Neural cell (in vitro differentiated cells): ENCODE data around the gene NKAIN4. TPM values are rescaled to one million over a fixed set of nuclear protein-coding genes. Genes with fewer than 3 reads are reported as not detected.

ENCODE experiments used
- H2AFZ ChIP-seq: fragments of 200-600, 300-800 bp; sonication (generic), shearing (Covaris generic); 2 replicates; pipeline ENCODE4 v1.6.0; 2014; ENCODE audit warnings: low read depth, mild to moderate bottlenecking, antibody characterized with exemption, low read length, moderate library complexity
- H3F3A ChIP-seq: fragments of 200-600 bp; shearing (Covaris generic); 2 replicates; pipeline ENCODE4 v1.6.1; 2016; ENCODE audit warnings: mild to moderate bottlenecking, moderate library complexity, mixed read lengths, antibody characterized with exemption, low read length; ENCODE audit not compliant: insufficient read depth, poor library complexity, severe bottlenecking
- H3K27ac ChIP-seq: fragments of 200-600, 300-800 bp; sonication (generic), shearing (Covaris generic); 2 replicates; pipeline ENCODE4 v1.5.1; 2014; ENCODE audit warnings: mild to moderate bottlenecking, low read length, moderate library complexity
- H3K27me3 ChIP-seq: fragments of 300-800, 200-600 bp; sonication (generic), shearing (Covaris generic); 2 replicates; pipeline ENCODE4 v1.6.0; 2014; ENCODE audit warnings: mild to moderate bottlenecking, low read depth, low read length, moderate library complexity; ENCODE audit not compliant: insufficient read depth
- H3K36me3 ChIP-seq: fragments of 300-800, 200-600 bp; sonication (generic), shearing (Covaris generic); 2 replicates; pipeline ENCODE4 v1.5.1; 2014; ENCODE audit warnings: mild to moderate bottlenecking, antibody characterized with exemption, low read length, moderate library complexity; ENCODE audit not compliant: insufficient read depth
- H3K4me2 ChIP-seq: fragments of 300-800, 200-600 bp; sonication (generic), shearing (Covaris generic); 2 replicates; pipeline ENCODE4 v1.6.0; 2014; ENCODE audit warnings: mild to moderate bottlenecking, low read length
- H3K4me3 ChIP-seq: fragments of 300-800, 200-600 bp; sonication (generic), shearing (Covaris generic); 2 replicates; pipeline ENCODE4 v1.5.1; 2014; ENCODE audit warnings: mild to moderate bottlenecking, low read length, moderate library complexity
- H3K79me2 ChIP-seq: fragments of 200-600 bp; shearing (Covaris generic); replicated peaks from 2 replicates; pipeline ENCODE4 v1.6.0; 2014; ENCODE audit warnings: mild to moderate bottlenecking, low read length, moderate library complexity; ENCODE audit not compliant: insufficient read depth
- H3K9ac ChIP-seq: fragments of 300-800, 200-600 bp; sonication (generic), shearing (Covaris generic); 2 replicates; pipeline ENCODE4 v1.6.1; 2016; ENCODE audit warnings: mild to moderate bottlenecking, low read length, mixed read lengths
- H3K9me2 ChIP-seq: fragments of 200-600 bp; shearing (Covaris generic); 2 replicates; pipeline ENCODE4 v1.6.1; 2016; ENCODE audit warnings: mild to moderate bottlenecking, low read length, mixed read lengths; ENCODE audit not compliant: insufficient read depth
- H3K9me3 ChIP-seq: fragments of 200-600, 300-800 bp; sonication (generic), shearing (Covaris generic); 2 replicates; pipeline ENCODE4 v1.6.1; 2016; ENCODE audit warnings: mild to moderate bottlenecking, mixed run types, low read length, moderate library complexity, mixed read lengths
- H4K20me1 ChIP-seq: fragments of 200-600 bp; shearing (Covaris generic); 2 replicates; pipeline ENCODE4 v1.6.1; 2016; ENCODE audit warnings: mild to moderate bottlenecking, mixed run types; ENCODE audit not compliant: insufficient read depth
- EP300 ChIP-seq: fragments of 450-650 bp; conservative IDR thresholded peaks from 2 replicates; pipeline ENCODE4 v1.6.1; 2014; ENCODE audit warnings: antibody characterized with exemption, mild to moderate bottlenecking, moderate library complexity; ENCODE audit not compliant: poor library complexity, severe bottlenecking
- EZH2 ChIP-seq: fragments of 200-600, 300-800 bp; shearing (Covaris generic), sonication (generic); IDR thresholded peaks from 2 replicates; pipeline ENCODE4 v1.6.1; 2014; ENCODE audit warnings: antibody characterized with exemption, low read length, borderline replicate concordance, mild to moderate bottlenecking; ENCODE audit not compliant: insufficient read depth, poor library complexity, severe bottlenecking
- MXI1 ChIP-seq: fragments of 450-650 bp; conservative IDR thresholded peaks from 2 replicates; pipeline ENCODE4 v1.6.1; 2014; ENCODE audit warnings: antibody characterized with exemption, mild to moderate bottlenecking; ENCODE audit not compliant: poor library complexity, severe bottlenecking
- POLR2AphosphoS5 ChIP-seq: IDR thresholded peaks from 2 replicates; pipeline ENCODE4 v1.6.1; 2012
- RAD21 ChIP-seq: fragments of 450-650 bp; conservative IDR thresholded peaks from 2 replicates; pipeline ENCODE4 v1.6.1; 2014; ENCODE audit warnings: antibody characterized with exemption, mild to moderate bottlenecking, moderate library complexity
- SMC3 ChIP-seq: fragments of 450-650 bp; conservative IDR thresholded peaks from 2 replicates; pipeline ENCODE4 v1.6.1; 2014; ENCODE audit warnings: antibody characterized with exemption, mild to moderate bottlenecking, moderate library complexity; ENCODE audit not compliant: poor library complexity
- TAF1 ChIP-seq: IDR thresholded peaks from 2 replicates; pipeline ENCODE4 v1.6.1; 2012; ENCODE audit warnings: low read depth
- polyA plus RNA-seq: library from polyadenylated mRNA; depleted of rRNA; stranded (reverse); fragments of >200 nt; gene quantifications from 2 replicates; pipeline ENCODE4 v1.2.3, GENCODE V29; 2014
- TF ChIP-seq, protein P1 (sequence below): fragments of 450-650 bp; IDR thresholded peaks from 2 replicates; pipeline ENCODE4 v1.5.1; 2014; ENCODE audit warnings: antibody characterized with exemption, mild to moderate bottlenecking, moderate library complexity; ENCODE audit not compliant: poor library complexity, severe bottlenecking
- TF ChIP-seq, protein P2 (sequence below): IDR thresholded peaks from 2 replicates; pipeline ENCODE4 v1.6.1; 2012; ENCODE audit warnings: borderline replicate concordance

The NKAIN4 gene
- polyA plus RNA-seq, 1 donor from 2014 or later: 11.2 TPM

DNA sequence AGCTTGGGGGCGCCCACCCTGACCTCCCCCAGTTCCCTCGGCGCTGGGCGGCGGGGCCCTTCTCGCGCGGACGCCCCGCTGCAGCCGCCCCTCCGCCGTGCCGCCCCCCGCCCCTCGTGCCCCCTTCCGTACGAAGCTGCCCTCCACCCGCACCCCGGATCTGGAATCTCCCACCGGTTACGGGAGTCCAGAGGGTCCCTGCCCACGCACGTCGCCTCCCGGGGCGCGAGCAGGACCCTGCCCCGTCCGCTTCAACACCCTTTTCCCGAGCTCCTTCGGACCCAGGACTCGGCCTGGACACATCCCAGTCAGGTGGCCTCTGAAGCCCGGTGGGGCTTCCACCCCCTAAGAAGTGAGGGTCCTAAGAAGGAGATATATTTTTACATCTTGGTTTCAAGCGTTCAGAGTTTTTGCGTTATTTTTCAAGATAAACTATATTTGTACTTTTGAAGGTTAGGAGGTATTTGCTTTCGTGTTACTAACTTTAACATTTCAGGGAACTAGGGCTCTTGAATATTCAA lies 18.9 kb upstream of the NKAIN4 start:
- Histone ChIP-seq H3K9me2 (no peaks in the 10 kb centered on the region), H3K27ac (no peak overlapping the region), H3K4me2 (peak overlapping the region; percentile 80), H3K9ac (peak overlapping the region; percentile 76), H3K9me3 (no peaks in the 10 kb centered on the region), H3K79me2 (peaks cover 30% of the 10 kb centered on the region), H3K36me3 (no peaks in the 10 kb centered on the region), H4K20me1 (no peaks in the 10 kb centered on the region), H3F3A (no peaks in the 10 kb centered on the region), H3K27me3 (no peaks in the 10 kb centered on the region), H2AFZ (no peak overlapping the region), H3K4me3 (peak overlapping the region; percentile 91)
- no peak for TF ChIP-seq EP300
- TF ChIP-seq, protein P1, sequence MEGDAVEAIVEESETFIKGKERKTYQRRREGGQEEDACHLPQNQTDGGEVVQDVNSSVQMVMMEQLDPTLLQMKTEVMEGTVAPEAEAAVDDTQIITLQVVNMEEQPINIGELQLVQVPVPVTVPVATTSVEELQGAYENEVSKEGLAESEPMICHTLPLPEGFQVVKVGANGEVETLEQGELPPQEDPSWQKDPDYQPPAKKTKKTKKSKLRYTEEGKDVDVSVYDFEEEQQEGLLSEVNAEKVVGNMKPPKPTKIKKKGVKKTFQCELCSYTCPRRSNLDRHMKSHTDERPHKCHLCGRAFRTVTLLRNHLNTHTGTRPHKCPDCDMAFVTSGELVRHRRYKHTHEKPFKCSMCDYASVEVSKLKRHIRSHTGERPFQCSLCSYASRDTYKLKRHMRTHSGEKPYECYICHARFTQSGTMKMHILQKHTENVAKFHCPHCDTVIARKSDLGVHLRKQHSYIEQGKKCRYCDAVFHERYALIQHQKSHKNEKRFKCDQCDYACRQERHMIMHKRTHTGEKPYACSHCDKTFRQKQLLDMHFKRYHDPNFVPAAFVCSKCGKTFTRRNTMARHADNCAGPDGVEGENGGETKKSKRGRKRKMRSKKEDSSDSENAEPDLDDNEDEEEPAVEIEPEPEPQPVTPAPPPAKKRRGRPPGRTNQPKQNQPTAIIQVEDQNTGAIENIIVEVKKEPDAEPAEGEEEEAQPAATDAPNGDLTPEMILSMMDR: no peak
- TF ChIP-seq POLR2AphosphoS5: no peak
- TF ChIP-seq RAD21: no peak
- TF ChIP-seq, protein P2, sequence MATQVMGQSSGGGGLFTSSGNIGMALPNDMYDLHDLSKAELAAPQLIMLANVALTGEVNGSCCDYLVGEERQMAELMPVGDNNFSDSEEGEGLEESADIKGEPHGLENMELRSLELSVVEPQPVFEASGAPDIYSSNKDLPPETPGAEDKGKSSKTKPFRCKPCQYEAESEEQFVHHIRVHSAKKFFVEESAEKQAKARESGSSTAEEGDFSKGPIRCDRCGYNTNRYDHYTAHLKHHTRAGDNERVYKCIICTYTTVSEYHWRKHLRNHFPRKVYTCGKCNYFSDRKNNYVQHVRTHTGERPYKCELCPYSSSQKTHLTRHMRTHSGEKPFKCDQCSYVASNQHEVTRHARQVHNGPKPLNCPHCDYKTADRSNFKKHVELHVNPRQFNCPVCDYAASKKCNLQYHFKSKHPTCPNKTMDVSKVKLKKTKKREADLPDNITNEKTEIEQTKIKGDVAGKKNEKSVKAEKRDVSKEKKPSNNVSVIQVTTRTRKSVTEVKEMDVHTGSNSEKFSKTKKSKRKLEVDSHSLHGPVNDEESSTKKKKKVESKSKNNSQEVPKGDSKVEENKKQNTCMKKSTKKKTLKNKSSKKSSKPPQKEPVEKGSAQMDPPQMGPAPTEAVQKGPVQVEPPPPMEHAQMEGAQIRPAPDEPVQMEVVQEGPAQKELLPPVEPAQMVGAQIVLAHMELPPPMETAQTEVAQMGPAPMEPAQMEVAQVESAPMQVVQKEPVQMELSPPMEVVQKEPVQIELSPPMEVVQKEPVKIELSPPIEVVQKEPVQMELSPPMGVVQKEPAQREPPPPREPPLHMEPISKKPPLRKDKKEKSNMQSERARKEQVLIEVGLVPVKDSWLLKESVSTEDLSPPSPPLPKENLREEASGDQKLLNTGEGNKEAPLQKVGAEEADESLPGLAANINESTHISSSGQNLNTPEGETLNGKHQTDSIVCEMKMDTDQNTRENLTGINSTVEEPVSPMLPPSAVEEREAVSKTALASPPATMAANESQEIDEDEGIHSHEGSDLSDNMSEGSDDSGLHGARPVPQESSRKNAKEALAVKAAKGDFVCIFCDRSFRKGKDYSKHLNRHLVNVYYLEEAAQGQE: no peak
- no peak for TF ChIP-seq TAF1
- no peak for TF ChIP-seq MXI1
- TF ChIP-seq EZH2: no peak
- no peak for TF ChIP-seq SMC3

DNA sequence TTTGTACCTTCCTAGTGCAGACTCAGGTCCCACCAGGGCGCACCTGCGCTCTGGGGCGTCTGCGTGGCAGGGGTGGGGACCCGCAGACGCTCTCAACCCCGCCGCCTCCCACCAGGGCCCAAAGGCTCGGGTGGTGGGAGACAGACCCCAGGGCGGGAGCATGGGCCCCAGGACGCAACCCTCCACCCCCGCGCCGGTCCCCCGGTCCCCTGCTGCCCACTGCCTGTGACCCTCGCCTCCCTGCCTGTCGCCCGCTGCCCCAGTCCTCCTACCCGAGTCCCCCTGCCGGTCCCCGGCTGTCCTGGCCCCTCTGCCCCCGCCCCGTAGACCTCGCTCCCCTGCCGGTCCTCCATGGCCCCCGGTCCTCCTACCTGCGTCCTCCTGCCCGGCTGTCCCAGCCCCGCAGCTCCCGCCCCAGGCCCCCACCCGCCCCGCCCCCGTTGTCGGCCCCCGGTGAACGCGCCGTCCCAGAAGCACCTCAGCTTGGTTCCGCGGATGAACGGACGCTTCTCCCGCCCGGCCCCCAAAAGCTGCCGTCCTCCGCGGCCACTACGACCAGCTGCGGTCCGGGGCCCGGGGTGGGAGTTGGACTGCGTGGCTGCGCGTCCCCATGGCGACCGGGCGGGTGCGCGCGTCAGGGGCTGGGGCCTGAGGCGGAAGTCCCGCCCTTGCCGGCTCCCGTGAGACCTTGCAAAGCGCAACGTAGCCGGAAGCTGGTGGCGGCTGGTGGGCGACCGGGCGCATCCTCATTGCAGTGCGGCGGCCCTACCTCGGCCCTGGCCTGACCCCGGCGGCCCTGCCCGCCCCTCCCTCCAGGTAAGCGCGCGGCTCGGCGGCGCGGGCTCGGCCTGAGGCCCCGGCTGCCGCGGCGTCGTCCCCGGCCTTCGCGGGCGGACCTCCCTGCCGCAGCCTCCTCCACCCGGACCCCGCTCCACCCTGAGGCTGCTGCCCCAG lies 18.1 kb upstream of the NKAIN4 start, which contains the start of gene ARFGAP1:
TSS of gene ARFGAP1 (plus strand) at position 709 of the 954 bp plus-strand sequence. CDS start 2,768 bp downstream, outside the sequence.
- peak within 1 kb of the TSS; percentile 76 for H3K9ac ChIP-seq
- H3K9me2 ChIP-seq: no peaks in the 10 kb centered on the region
- H2AFZ ChIP-seq: no peak within 1 kb of the TSS
- H3K79me2 ChIP-seq: peaks cover 30% of the 10 kb centered on the region
- TF ChIP-seq TAF1 (no peak), MXI1 (peak; percentile 90), EZH2 (no peak), SMC3 (peak; percentile 38), RAD21 (peak; percentile 36), EP300 (peak; percentile 57), POLR2AphosphoS5 (peak; percentile 87)
- TF ChIP-seq, protein P2: no peak
- TF ChIP-seq, protein P1: peak; percentile 31
- H3K4me3 ChIP-seq: peak within 1 kb of the TSS; percentile 91
- H3K36me3 ChIP-seq: no peaks in the 10 kb centered on the region
- no peaks in the 10 kb centered on the region for H3F3A ChIP-seq
- no peaks in the 10 kb centered on the region for H3K9me3 ChIP-seq
- peak within 1 kb of the TSS; percentile 80 for H3K4me2 ChIP-seq
- no peak within 1 kb of the TSS for H3K27ac ChIP-seq
- no peaks in the 10 kb centered on the region for H3K27me3 ChIP-seq
- no peaks in the 10 kb centered on the region for H4K20me1 ChIP-seq
